Measurements from ENCODE around the gene PLCH2. TPM values are rescaled to one million over a fixed set of nuclear protein-coding genes. Genes with fewer than 3 reads are reported as not detected.

The PLCH2 gene
- total and polyA plus RNA-seq, 2 donors (not counting 3 experiments of a cell fraction or from before 2014, with no cell fraction given): 0.19 to 0.31 TPM

- no peak for FAIRE-seq
- Histone ChIP-seq H3K27me3 (ENCODE audit: control insufficient read depth in 2 of 2, insufficient read depth in 2 of 2, low read length in 2 of 2) (no peaks in the 10 kb centered on the region), H3K4me3 (replicated peaks in 1 of 3; ENCODE audit: insufficient read depth in 1 of 3, low read depth in 1 of 3, low read length in 3 of 3) (no peak overlapping the region), H4K20me1 (replicated peaks; ENCODE audit: control insufficient read depth, extremely low read depth, insufficient read depth, low read length) (no peaks in the 10 kb centered on the region), H3K9me1 (replicated peaks; ENCODE audit: control insufficient read depth, extremely low read depth, insufficient read depth, low read length) (no peaks in the 10 kb centered on the region), H3K36me3 (ENCODE audit: control insufficient read depth in 2 of 2, extremely low read depth in 1 of 2, insufficient read depth in 2 of 2, low read length in 2 of 2) (peaks cover 6 to 51% of the 10 kb centered on the region in 2 experiments), H3K79me2 (ENCODE audit: control insufficient read depth, insufficient read depth, low read length) (peaks cover 16% of the 10 kb centered on the region), H3K4me2 (ENCODE audit: insufficient read depth, low read length) (no peak overlapping the region), H3K27ac (ENCODE audit: insufficient read depth, low read depth, low read length) (no peak overlapping the region), H3K4me1 (ENCODE audit: control insufficient read depth, extremely low read depth, insufficient read depth, low read length) (no peaks in the 10 kb centered on the region), H3K9ac (replicated peaks; ENCODE audit: extremely low read depth, insufficient read depth, low read length) (no peak overlapping the region), H3K9me3 (replicated peaks; ENCODE audit: control insufficient read depth, insufficient read depth, low read length) (no peaks in the 10 kb centered on the region), H2AFZ (ENCODE audit: low read depth, low read length) (no peak overlapping the region)
- TF ChIP-seq EZH2 (IDR thresholded peaks at IDR 0.05; ENCODE audit: borderline replicate concordance, low read depth, low read length, severe bottlenecking) (no peak), POLR2AphosphoS5 (IDR thresholded peaks at IDR 0.05; ENCODE audit: insufficient read depth, low read depth, low read length) (no peak), GATA2 (IDR thresholded peaks at IDR 0.05; ENCODE audit: insufficient read depth, insufficient read length, low read depth, low read length) (no peak), FOS (IDR thresholded peaks at IDR 0.05; ENCODE audit: borderline replicate concordance, insufficient read depth, low read length) (no peak), MYC (IDR thresholded peaks at IDR 0.05; ENCODE audit: low read depth, low read length) (no peak), CTCF (IDR thresholded peaks at IDR 0.05; ENCODE audit: extremely low read depth in 1 of 2, insufficient read depth in 1 of 2, low read depth in 1 of 2, low read length in 2 of 2) (no peak)
- TF ChIP-seq, protein P1, sequence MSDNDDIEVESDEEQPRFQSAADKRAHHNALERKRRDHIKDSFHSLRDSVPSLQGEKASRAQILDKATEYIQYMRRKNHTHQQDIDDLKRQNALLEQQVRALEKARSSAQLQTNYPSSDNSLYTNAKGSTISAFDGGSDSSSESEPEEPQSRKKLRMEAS (IDR thresholded peaks at IDR 0.05; ENCODE audit: insufficient read depth, insufficient read length): no peak
- intact Hi-C loops (cut with micrococcal nuclease) (no loop called here), dilution Hi-C loops (cut with MboI; ENCODE audit: extremely low pct_ligation_motif_present, low sequenced_read_pairs) (no loop called here)
- no peak for DNase-seq (ENCODE audit: low read depth, low spot score)
- BruUV-seq (replicated peaks): no TSS peak
- ChIA-PET CTCF (no interaction called here), POLR2A (no interaction called here)
These were observed 42.4 kb downstream of the PLCH2 start for GRCh38 chr1:2518528-2518927.

Measured in endothelial cell of umbilical vein (primary cell).